ENCODE measurements around the gene TTC24. TPM values are rescaled to one million over a fixed set of nuclear protein-coding genes. Genes with fewer than 3 reads are reported as not detected.
"Not testable (repeated sequence)": the region's sequence is repeated elsewhere in the genome, so short reads cannot be mapped to it uniquely, and the experiment has no call there.

The TTC24 gene
- total and polyA plus RNA-seq, 12 donors, result 0.20 TPM; not detected in 11

- Histone ChIP-seq H3K4me3 (no peak overlapping the region), H3K9me3 (replicated peaks in 1 of 3) (no peaks in the 10 kb centered on the region), H3K4me1 (replicated peaks in 1 of 2) (no peaks in the 10 kb centered on the region), H3K27ac (no peak overlapping the region), H3K36me3 (replicated peaks in 1 of 2) (no peaks in the 10 kb centered on the region), H3K27me3 (no peaks in the 10 kb centered on the region)
- no peak for DNase-seq
- TF ChIP-seq POLR2A (IDR thresholded peaks at IDR 0.05) (no peak), CTCF (IDR thresholded peaks at IDR 0.05) (no peak)
- intact Hi-C loops (cut with DNase I), result no loop called here
- WGBS, 4 donors, result 78 to 100% (median 84%) methylated on average over 3 to 5 of the region's 5 CpGs
Observed at GRCh38 chr1:156550346-156550745, 29.2 kb upstream of the TTC24 start.

- Histone ChIP-seq H3K9me3 (replicated peaks in 1 of 3) (no peaks in the 10 kb centered on the region), H3K27me3 (no peaks in the 10 kb centered on the region), H3K27ac (no peak overlapping the region), H3K4me3 (no peak overlapping the region), H3K4me1 (replicated peaks in 1 of 2) (no peaks in the 10 kb centered on the region), H3K36me3 (replicated peaks in 1 of 2) (no peaks in the 10 kb centered on the region)
- no peak for DNase-seq
- TF ChIP-seq POLR2A (IDR thresholded peaks at IDR 0.05), result no peak
- no peak for TF ChIP-seq CTCF (IDR thresholded peaks at IDR 0.05)
- WGBS, 4 donors, result 81 to 87% (median 85%) methylated on average over 3 of the region's 3 CpGs
- intact Hi-C loops (cut with DNase I), result no loop called here
Observed at GRCh38 chr1:156551066-156551643, 28.4 kb upstream of the TTC24 start.

GRCh38 chr1:156551869-156552268, 27.7 kb upstream of the TTC24 start:
- DNase-seq, result peak in 5 of 7 donors; percentile 26 to 70 (median 53)
- Histone ChIP-seq H3K4me3 (no peak overlapping the region), H3K9me3 (replicated peaks in 1 of 3) (no peaks in the 10 kb centered on the region), H3K27me3 (no peaks in the 10 kb centered on the region), H3K36me3 (replicated peaks in 1 of 2) (no peaks in the 10 kb centered on the region), H3K4me1 (replicated peaks in 1 of 2) (no peaks in the 10 kb centered on the region), H3K27ac (no peak overlapping the region)
- TF ChIP-seq POLR2A (IDR thresholded peaks at IDR 0.05) (no peak), CTCF (IDR thresholded peaks at IDR 0.05) (no peak)
- 35 to 66% (median 54%) methylated on average over 6 of the region's 6 CpGs for WGBS, 4 donors
- intact Hi-C loops (cut with DNase I), result no loop called here

GRCh38 chr1:156552518-156552917, 27.0 kb upstream of the TTC24 start:
- TF ChIP-seq POLR2A (IDR thresholded peaks at IDR 0.05), result no peak
- no peak for TF ChIP-seq CTCF (IDR thresholded peaks at IDR 0.05)
- 75 to 79% (median 78%) methylated on average over 5 of the region's 5 CpGs for WGBS, 4 donors
- H3K4me3 ChIP-seq, result no peak overlapping the region
- no peaks in the 10 kb centered on the region for H3K27me3 ChIP-seq
- DNase-seq, result no peak
- H3K4me1 ChIP-seq (replicated peaks in 1 of 2), result no peaks in the 10 kb centered on the region
- no peaks in the 10 kb centered on the region for H3K9me3 ChIP-seq (replicated peaks in 1 of 3)
- no peak overlapping the region for H3K27ac ChIP-seq
- H3K36me3 ChIP-seq (replicated peaks in 1 of 2), result no peaks in the 10 kb centered on the region
- intact Hi-C loops (cut with DNase I), result no loop called here

GRCh38 chr1:156552937-156553336, 26.6 kb upstream of the TTC24 start:
- H3K27me3 ChIP-seq; intact Hi-C loops (cut with DNase I); H3K9me3 ChIP-seq (replicated peaks in 1 of 3); H3K36me3 ChIP-seq (replicated peaks in 1 of 2); H3K4me3 ChIP-seq; H3K4me1 ChIP-seq (replicated peaks in 1 of 2): not testable (repeated sequence)
- DNase-seq, result peak in 6 of 7 donors; percentile 34 to 69 (median 46)
- 76 to 95% (median 79%) methylated on average over 4 of the region's 4 CpGs for WGBS, 4 donors
- peak overlapping the region in 1 of 5 donors; percentile 50 for H3K27ac ChIP-seq
